CD14-positive monocyte (primary cell): ENCODE results near the gene OLFML2B. TPM values are rescaled to one million over a fixed set of nuclear protein-coding genes. Genes with fewer than 3 reads are reported as not detected.

ENCODE experiments used
- DNase-seq, 3 donors: peaks; one replicate each; pipeline ENCODE4 v3.0.0-alpha.2; 2011 to 2022
- H2AFZ ChIP-seq: 2 replicates; pipeline ENCODE4 v1.6.0; 2012; ENCODE audit warnings: mild to moderate bottlenecking, low read depth, low read length, inconsistent platforms; ENCODE audit not compliant: insufficient read depth, poor library complexity, severe bottlenecking
- H3K27ac ChIP-seq, 2 donors: 1 replicate in 1 of 2; 2 replicates in 1 of 2; pipeline ENCODE4 v1.5.1; 2012 to 2013; ENCODE audit warnings: low read length in 2 of 2, control low read depth in 1 of 2, inconsistent platforms in 1 of 2, low read depth in 1 of 2, mild to moderate bottlenecking in 1 of 2
- H3K27me3 ChIP-seq, 2 donors: one replicate each; pipeline versions ENCODE4 v1.6.0 to v1.6.1; 2011 to 2013; ENCODE audit warnings: low read length in 2 of 2; ENCODE audit not compliant: control insufficient read depth in 2 of 2, insufficient read depth in 2 of 2
- H3K36me3 ChIP-seq, 2 donors: replicated peaks in 1 of 2; 1 replicate in 1 of 2; 2 replicates in 1 of 2; pipeline versions ENCODE4 v1.5.1 to v1.6.1; 2012 to 2013; ENCODE audit warnings: low read length in 2 of 2, control low read depth in 1 of 2, inconsistent platforms in 1 of 2, mild to moderate bottlenecking in 1 of 2; ENCODE audit not compliant: insufficient read depth in 2 of 2, control insufficient read depth in 1 of 2
- H3K4me1 ChIP-seq, 2 donors: 1 replicate in 1 of 2; 2 replicates in 1 of 2; pipeline versions ENCODE4 v1.5.1 to v1.6.1; 2012 to 2013; ENCODE audit warnings: low read length in 2 of 2, control low read depth in 1 of 2, inconsistent platforms in 1 of 2, mild to moderate bottlenecking in 1 of 2, moderate library complexity in 1 of 2; ENCODE audit not compliant: insufficient read depth in 2 of 2, control insufficient read depth in 1 of 2
- H3K4me2 ChIP-seq: replicated peaks from 2 replicates; pipeline ENCODE3; 2012; ENCODE audit warnings: low read length, moderate library complexity, mild to moderate bottlenecking; ENCODE audit not compliant: poor library complexity, severe bottlenecking; ENCODE audit errors: extremely low read depth
- H3K4me3 ChIP-seq, 3 experiments: fragments of 200-600 bp in 1 of 3; sonication (generic) in 1 of 3; replicated peaks in 1 of 3; 1 replicate in 2 of 3; 2 replicates in 1 of 3; pipeline ENCODE4 v1.5.1; 2011 to 2013; ENCODE audit warnings: low read length in 3 of 3, mild to moderate bottlenecking in 3 of 3, control low read depth in 2 of 3, low read depth in 2 of 3, inconsistent platforms in 1 of 3, moderate library complexity in 1 of 3
- H3K79me2 ChIP-seq: 2 replicates; pipeline ENCODE4 v1.6.0; 2012; ENCODE audit warnings: mild to moderate bottlenecking, control low read depth, inconsistent platforms, low read length, moderate library complexity; ENCODE audit not compliant: insufficient read depth
- H3K9ac ChIP-seq: 2 replicates; pipeline ENCODE4 v1.6.0; 2017; ENCODE audit warnings: low read length, mild to moderate bottlenecking; ENCODE audit not compliant: insufficient read depth, poor library complexity, severe bottlenecking
- H3K9me3 ChIP-seq, 2 donors: replicated peaks in 1 of 2; 1 replicate in 1 of 2; 2 replicates in 1 of 2; pipeline versions ENCODE4 v1.5.1 to v1.6.1; 2012 to 2013; ENCODE audit warnings: low read length in 2 of 2, control low read depth in 1 of 2; ENCODE audit not compliant: control insufficient read depth in 1 of 2, insufficient read depth in 1 of 2
- H4K20me1 ChIP-seq: 2 replicates; pipeline ENCODE4 v1.6.0; 2012; ENCODE audit warnings: mild to moderate bottlenecking, low read length, control low read depth, moderate library complexity; ENCODE audit not compliant: insufficient read depth
- H3K27ac Mint-ChIP-seq, 7 donors: one replicate each; pipeline ENCODE4 v1.8.0; 2020; ENCODE audit warnings: mild to moderate bottlenecking in 7 of 7, mixed read lengths in 7 of 7, moderate library complexity in 6 of 7, inconsistent platforms in 2 of 7
- H3K27me3 Mint-ChIP-seq, 3 donors: one replicate each; pipeline ENCODE4 v1.8.0; 2021 to 2022; ENCODE audit warnings: low read depth in 3 of 3, mild to moderate bottlenecking in 3 of 3, mixed read lengths in 3 of 3, moderate library complexity in 3 of 3, inconsistent platforms in 1 of 3
- H3K36me3 Mint-ChIP-seq, 2 donors: one replicate each; pipeline ENCODE4 v1.8.0; 2020; ENCODE audit warnings: mixed read lengths in 2 of 2, inconsistent platforms in 1 of 2, mild to moderate bottlenecking in 1 of 2
- H3K4me1 Mint-ChIP-seq: one replicate; pipeline ENCODE4 v1.8.0; 2020; ENCODE audit warnings: mild to moderate bottlenecking, mixed read lengths
- H3K4me3 Mint-ChIP-seq, 2 donors: one replicate each; pipeline ENCODE4 v1.8.0; 2020; ENCODE audit warnings: mild to moderate bottlenecking in 2 of 2, mixed read lengths in 2 of 2, moderate library complexity in 1 of 2
- H3K9me3 Mint-ChIP-seq, 7 donors: one replicate each; pipeline ENCODE4 v1.8.0; 2020 to 2022; ENCODE audit warnings: mixed read lengths in 7 of 7, mild to moderate bottlenecking in 6 of 7, moderate library complexity in 6 of 7, inconsistent platforms in 2 of 7
- CTCF ChIP-seq: fragments of 200-600 bp; IDR thresholded peaks from one replicate; pipeline ENCODE4 v1.8.0; 2022; ENCODE audit warnings: antibody characterized with exemption, mild to moderate bottlenecking
- WGBS: methylation state at CpG from one replicate; pipeline ENCODE4 v1.1.5; 2013; ENCODE audit warnings: missing lambda C conversion rate; ENCODE audit not compliant: insufficient coverage; 5-methylcytosine and 5-hydroxymethylcytosine counted together
- intact Hi-C, 2 donors: fragments of 100-400 bp; cut with micrococcal nuclease; formaldehyde crosslinking; loops; one replicate each; pipeline versions ENCODE4 v1.15.0 to v1.15.1; 2023
- polyA plus RNA-seq, 3 donors: library from polyadenylated mRNA; depleted of rRNA in 1 of 3; unstranded in 2 of 3; stranded (reverse) in 1 of 3; fragments of 300-500 nt in 2 of 3; fragments of >200 nt in 1 of 3; fragmentation: Illumina TruSeq in 2 of 3; gene quantifications; 1 replicate in 2 of 3; 2 replicates in 1 of 3; pipeline ENCODE4 v1.2.3, GENCODE V29; 2012 to 2021

Gene OLFML2B
- polyA plus RNA-seq, 3 donors: 0.66 to 1.4 (median 0.95) TPM

- Histone ChIP-seq H4K20me1 (no peaks in the 10 kb centered on the region), H3K9me3 (no peaks in the 10 kb centered on the region), H3K27me3 (no peaks in the 10 kb centered on the region), H3K4me2 (no peak overlapping the region), H3K9ac (no peak overlapping the region), H2AFZ (no peak overlapping the region), H3K4me1 (peaks cover 21% of the 10 kb centered on the region in 2 donors), H3K27ac (no peak overlapping the region), H3K4me3 (no peak overlapping the region), H3K79me2 (no peaks in the 10 kb centered on the region), H3K36me3 (peaks cover 0 to 27% of the 10 kb centered on the region in 2 donors)
- no peak for TF ChIP-seq CTCF
- intact Hi-C loops: no loop called here
- DNase-seq: no peak
- Mint-ChIP-seq H3K27ac (no peak overlapping the region), H3K36me3 (peaks cover 21 to 30% of the 10 kb centered on the region in 2 donors), H3K4me3 (no peak overlapping the region), H3K9me3 (peaks cover 0 to 2% (median 0%) of the 10 kb centered on the region in 7 donors), H3K4me1 (peaks cover 30% of the 10 kb centered on the region), H3K27me3 (peaks cover 0 to 2% (median 0%) of the 10 kb centered on the region in 3 donors)
- WGBS: no CpG with 5 or more reads among the region's 1 CpG
Observed at GRCh38 chr1:161951646-161952045, 72.0 kb downstream of the OLFML2B start.

- Histone ChIP-seq H2AFZ (no peak overlapping the region), H3K4me3 (no peak overlapping the region), H3K4me2 (no peak overlapping the region), H3K9me3 (no peaks in the 10 kb centered on the region), H3K36me3 (peaks cover 0 to 27% of the 10 kb centered on the region in 2 donors), H3K79me2 (no peaks in the 10 kb centered on the region), H4K20me1 (no peaks in the 10 kb centered on the region), H3K4me1 (peaks cover 21% of the 10 kb centered on the region in 2 donors), H3K9ac (no peak overlapping the region), H3K27me3 (no peaks in the 10 kb centered on the region), H3K27ac (no peak overlapping the region)
- H3K27ac Mint-ChIP-seq: no peak overlapping the region
- H3K36me3 Mint-ChIP-seq: peaks cover 20 to 29% of the 10 kb centered on the region in 2 donors
- peaks cover 30% of the 10 kb centered on the region for H3K4me1 Mint-ChIP-seq
- H3K27me3 Mint-ChIP-seq: peaks cover 0 to 2% (median 0%) of the 10 kb centered on the region in 3 donors
- intact Hi-C loops: no loop called here
- DNase-seq: no peak
- peaks cover 0 to 2% (median 0%) of the 10 kb centered on the region in 7 donors for H3K9me3 Mint-ChIP-seq
- WGBS: 100% methylated on average over 1 of the region's 1 CpG
- no peak for TF ChIP-seq CTCF
- no peak overlapping the region for H3K4me3 Mint-ChIP-seq
Observed at GRCh38 chr1:161950377-161950776, 73.3 kb downstream of the OLFML2B start.
